HUES6 (cell line): ENCODE measurements around the gene TGFBR3.
"Not testable (repeated sequence)": the region's sequence is repeated elsewhere in the genome, so short reads cannot be mapped to it uniquely, and the experiment has no call there.

ENCODE experiments used
- H3K27ac ChIP-seq: 2 replicates; pipeline ENCODE4 v1.7.0; 2013; ENCODE audit warnings: low read depth, mild to moderate bottlenecking, low read length, inconsistent platforms
- H3K27me3 ChIP-seq: 2 replicates; pipeline ENCODE4 v1.6.1; 2013; ENCODE audit warnings: low read length; ENCODE audit not compliant: control insufficient read depth, insufficient read depth
- H3K36me3 ChIP-seq: 2 replicates; pipeline ENCODE4 v1.6.1; 2013; ENCODE audit warnings: low read length; ENCODE audit not compliant: control insufficient read depth, insufficient read depth
- H3K4me1 ChIP-seq: 2 replicates; pipeline ENCODE4 v1.6.1; 2013; ENCODE audit warnings: low read length; ENCODE audit not compliant: control insufficient read depth, insufficient read depth
- H3K4me3 ChIP-seq: 2 replicates; pipeline ENCODE4 v1.5.1; 2013; ENCODE audit warnings: low read depth, low read length
- H3K9ac ChIP-seq: one replicate; pipeline ENCODE4 v1.6.1; 2013; ENCODE audit warnings: mild to moderate bottlenecking, low read length
- H3K9me3 ChIP-seq: 2 replicates; pipeline ENCODE4 v1.6.1; 2013; ENCODE audit warnings: low read depth, low read length; ENCODE audit not compliant: control insufficient read depth, insufficient read depth

Gene TGFBR3

GRCh38 chr1:91847851-91848250 lies 38.1 kb downstream of the TGFBR3 start:
- Histone ChIP-seq H3K27me3 (no peaks in the 10 kb centered on the region), H3K4me3 (no peak overlapping the region), H3K4me1 (no peaks in the 10 kb centered on the region; the same call in 1 of the 2 replicates), H3K27ac (no peak overlapping the region), H3K9ac (no peak overlapping the region), H3K9me3 (no peaks in the 10 kb centered on the region), H3K36me3 (no peaks in the 10 kb centered on the region)

DNA sequence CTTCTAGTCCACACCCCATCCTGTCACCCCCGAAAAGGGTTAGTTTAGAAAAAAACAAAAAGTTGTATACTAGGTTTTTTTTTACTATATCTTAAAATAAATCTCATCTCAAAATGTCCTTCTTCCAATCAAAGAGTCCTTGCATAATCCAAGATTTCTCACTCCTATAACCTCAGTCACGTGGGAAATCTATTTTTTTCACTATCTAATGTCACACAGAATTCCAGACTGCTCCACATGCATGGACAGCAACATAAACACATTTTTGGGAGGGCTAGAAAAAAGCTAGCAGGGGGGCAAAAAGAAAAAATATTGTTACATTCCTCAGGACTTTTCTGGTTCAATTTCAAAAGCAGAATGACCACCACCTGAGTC lies 39.3 kb downstream of the TGFBR3 start:
- H3K9ac ChIP-seq: no peak overlapping the region
- H3K36me3 ChIP-seq: no peaks in the 10 kb centered on the region
- H3K27me3 ChIP-seq: no peaks in the 10 kb centered on the region
- no peaks in the 10 kb centered on the region for H3K9me3 ChIP-seq
- H3K27ac ChIP-seq: no peak overlapping the region
- H3K4me3 ChIP-seq: no peak overlapping the region
- no peaks in the 10 kb centered on the region; the same call in 1 of the 2 replicates for H3K4me1 ChIP-seq

DNA sequence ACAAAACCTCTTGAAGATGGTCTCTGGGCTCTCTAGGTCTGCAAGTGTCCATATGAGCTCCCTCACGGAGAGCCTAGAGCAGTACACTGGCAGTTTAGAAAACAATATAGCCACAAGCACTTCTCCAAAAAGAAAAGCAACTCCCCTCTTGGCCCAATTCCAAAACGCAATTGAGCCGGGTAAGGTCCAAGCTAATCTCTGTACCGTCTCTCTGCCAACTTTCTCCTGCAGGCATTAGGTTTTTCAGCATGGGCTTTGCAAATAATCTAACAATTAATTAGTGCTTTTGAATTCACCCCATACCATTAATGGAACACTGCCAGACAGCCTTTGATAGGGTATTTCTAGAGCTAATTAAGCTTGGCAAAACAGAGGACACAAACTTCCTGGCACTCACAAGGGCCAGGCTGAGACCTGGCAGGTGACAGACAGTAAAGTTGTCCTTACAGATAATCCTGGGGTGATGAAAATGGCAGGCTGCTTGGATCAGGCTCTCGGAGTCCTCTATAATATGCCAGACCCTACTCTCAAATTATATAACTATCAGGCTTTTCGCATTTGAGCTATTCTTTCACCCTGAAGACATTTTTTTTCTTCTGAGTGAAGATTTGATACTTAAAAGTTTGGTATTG lies 39.8 kb downstream of the TGFBR3 start:
- no peaks in the 10 kb centered on the region for H3K27me3 ChIP-seq
- no peaks in the 10 kb centered on the region for H3K36me3 ChIP-seq
- no peak overlapping the region for H3K4me3 ChIP-seq
- H3K27ac ChIP-seq: no peak overlapping the region
- no peak overlapping the region for H3K9ac ChIP-seq
- H3K9me3 ChIP-seq: no peaks in the 10 kb centered on the region
- H3K4me1 ChIP-seq: no peaks in the 10 kb centered on the region; the same call in 1 of the 2 replicates

DNA sequence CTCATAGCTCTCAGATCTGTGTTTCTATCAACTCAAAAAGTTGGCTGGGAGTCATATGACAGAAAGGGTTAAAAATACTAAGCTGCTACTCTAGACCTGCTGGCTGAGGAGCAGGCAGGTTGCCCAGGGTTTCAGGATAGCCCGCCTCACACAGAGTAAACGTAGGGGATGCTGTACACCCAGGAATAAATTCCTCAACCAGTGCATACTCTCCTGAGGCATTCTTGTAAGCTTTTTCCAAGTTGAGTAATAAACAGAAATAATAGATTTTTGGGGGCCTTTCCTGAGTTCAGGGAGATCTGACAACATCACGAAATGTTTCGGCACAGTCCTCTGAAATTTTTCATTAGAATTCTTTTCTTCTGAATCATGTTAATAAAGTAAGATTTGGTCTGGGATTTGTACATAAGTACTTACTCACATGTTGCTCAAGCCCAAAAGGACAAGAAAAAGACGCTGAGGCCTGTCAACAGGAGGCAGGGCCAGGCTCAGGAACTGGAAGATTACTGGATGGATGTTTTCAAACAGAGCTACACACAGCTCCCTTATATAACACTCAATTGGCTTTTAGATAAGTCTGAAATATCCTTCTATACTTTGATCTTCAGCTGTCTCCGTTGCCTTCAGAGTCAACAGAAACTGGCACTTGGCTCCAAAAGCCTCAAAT lies 41.0 kb downstream of the TGFBR3 start:
- Histone ChIP-seq H3K27me3 (no peaks in the 10 kb centered on the region), H3K9me3 (no peaks in the 10 kb centered on the region), H3K4me3 (no peak overlapping the region), H3K9ac (no peak overlapping the region), H3K27ac (no peak overlapping the region), H3K36me3 (no peaks in the 10 kb centered on the region), H3K4me1 (no peaks in the 10 kb centered on the region; the same call in 1 of the 2 replicates)

GRCh38 chr1:91843843-91844242 lies 42.1 kb downstream of the TGFBR3 start:
- Histone ChIP-seq H3K4me3 (no peak overlapping the region), H3K27ac (no peak overlapping the region), H3K4me1 (no peaks in the 10 kb centered on the region; the same call in 1 of the 2 replicates), H3K9ac (no peak overlapping the region), H3K27me3 (no peaks in the 10 kb centered on the region), H3K9me3 (no peaks in the 10 kb centered on the region), H3K36me3 (no peaks in the 10 kb centered on the region)

DNA sequence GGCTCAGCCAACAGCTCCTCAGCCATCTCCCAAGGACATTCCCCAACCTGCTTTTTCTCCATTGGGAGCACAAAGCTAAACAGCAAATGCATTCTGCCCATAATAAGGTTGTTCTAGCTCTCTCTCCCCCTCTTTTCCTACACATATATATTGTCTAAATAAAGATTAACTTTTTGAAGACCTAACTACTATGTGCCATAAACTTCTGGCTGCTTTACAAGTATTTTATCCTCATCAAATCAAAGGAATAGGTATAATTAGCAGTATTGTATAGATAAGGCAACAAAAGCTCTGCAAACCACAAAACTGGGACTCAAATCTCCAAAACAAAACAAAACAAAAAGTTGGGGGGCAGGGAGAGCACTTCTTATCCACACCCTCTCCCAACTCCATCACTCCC lies 43.4 kb downstream of the TGFBR3 start:
- Histone ChIP-seq H3K36me3 (no peaks in the 10 kb centered on the region), H3K27me3 (no peaks in the 10 kb centered on the region), H3K4me3 (no peak overlapping the region), H3K4me1 (no peaks in the 10 kb centered on the region; the same call in 1 of the 2 replicates), H3K27ac (no peak overlapping the region), H3K9ac (no peak overlapping the region), H3K9me3 (no peaks in the 10 kb centered on the region)

DNA sequence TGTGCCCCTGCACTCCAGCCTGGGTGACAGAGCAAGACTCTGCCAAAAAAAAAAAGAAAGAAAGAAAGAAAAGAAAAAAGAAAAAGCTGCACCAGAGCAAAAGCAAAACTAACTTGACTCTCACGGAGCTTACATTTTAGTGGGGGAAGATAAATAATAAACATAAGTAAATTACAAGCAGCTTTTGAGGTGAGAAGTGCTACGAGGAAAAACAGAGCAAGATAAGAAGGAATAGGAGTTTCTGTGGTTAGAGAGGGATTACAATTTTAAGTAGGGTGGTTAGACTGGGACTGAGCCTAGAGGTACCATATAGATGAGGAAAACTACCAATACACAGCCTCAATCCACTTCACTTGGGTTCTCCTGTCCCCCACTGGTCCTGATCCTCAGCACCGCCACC lies 43.9 kb downstream of the TGFBR3 start:
- Histone ChIP-seq H3K4me3 (no peak overlapping the region), H3K4me1 (no peaks in the 10 kb centered on the region; the same call in 1 of the 2 replicates), H3K9ac (no peak overlapping the region), H3K36me3 (no peaks in the 10 kb centered on the region), H3K27ac (no peak overlapping the region), H3K9me3 (no peaks in the 10 kb centered on the region), H3K27me3 (no peaks in the 10 kb centered on the region)

GRCh38 chr1:91840276-91840675 lies 45.7 kb downstream of the TGFBR3 start:
- not testable (repeated sequence) for H3K27ac ChIP-seq, H3K27me3 ChIP-seq, H3K9ac ChIP-seq, H3K36me3 ChIP-seq, H3K4me1 ChIP-seq, H3K4me3 ChIP-seq, H3K9me3 ChIP-seq

GRCh38 chr1:91836331-91837040 lies 49.5 kb downstream of the TGFBR3 start:
- Histone ChIP-seq H3K36me3 (no peaks in the 10 kb centered on the region), H3K4me1 (no peaks in the 10 kb centered on the region), H3K4me3 (no peak overlapping the region), H3K9ac (no peak overlapping the region), H3K27ac (no peak overlapping the region), H3K27me3 (no peaks in the 10 kb centered on the region), H3K9me3 (no peaks in the 10 kb centered on the region)

- peaks cover 3% of the 10 kb centered on the region; the same call in 1 of the 2 replicates for H3K4me1 ChIP-seq
- no peak overlapping the region for H3K27ac ChIP-seq
- H3K9me3 ChIP-seq: no peaks in the 10 kb centered on the region
Observed at GRCh38 chr1:91835087-91835521, 50.8 kb downstream of the TGFBR3 start.

GRCh38 chr1:91834549-91834948 lies 51.4 kb downstream of the TGFBR3 start:
- H3K4me1 ChIP-seq, H3K9ac ChIP-seq, H3K9me3 ChIP-seq, H3K36me3 ChIP-seq, H3K27me3 ChIP-seq, H3K4me3 ChIP-seq, H3K27ac ChIP-seq: not testable (repeated sequence)

More at GRCh38 chr1:91835087-91835521, 50.8 kb downstream of the TGFBR3 start:
- Histone ChIP-seq H3K4me3 (no peak overlapping the region), H3K9ac (no peak overlapping the region), H3K27me3 (no peaks in the 10 kb centered on the region), H3K36me3 (no peaks in the 10 kb centered on the region)
